HL-60 (cell line): ENCODE results near the gene ERCC2.

Experiments used
- DNase-seq, 2 experiments: peaks; one replicate each; pipeline ENCODE4 v3.0.0-alpha.2; 2010 to 2020; ENCODE audit warnings: low read depth in 1 of 2, low spot score in 1 of 2
- H3K27ac ChIP-seq: fragments of 250-450 bp; sonication (Bioruptor Pico); replicated peaks from 2 replicates; pipeline ENCODE4 v1.5.1; 2020; ENCODE audit warnings: mild to moderate bottlenecking, moderate library complexity
- H3K27me3 ChIP-seq: fragments of 250-450 bp; sonication (Bioruptor Pico); 2 replicates; pipeline ENCODE4 v1.5.1; 2021; ENCODE audit warnings: mild to moderate bottlenecking, moderate library complexity; ENCODE audit not compliant: insufficient read depth, poor library complexity, severe bottlenecking
- H3K4me3 ChIP-seq: replicated peaks from 2 replicates; pipeline ENCODE4 v1.5.1; 2011; ENCODE audit warnings: mild to moderate bottlenecking, control low read depth, low read length; ENCODE audit not compliant: insufficient read depth
- GABPA ChIP-seq: IDR thresholded peaks from 2 replicates; pipeline ENCODE4 v1.6.1; 2012; ENCODE audit warnings: low read depth
- POLR2AphosphoS5 ChIP-seq: IDR thresholded peaks from 2 replicates; pipeline ENCODE4 v1.6.1; 2012; ENCODE audit warnings: low read depth
- SPI1 ChIP-seq: IDR thresholded peaks from 2 replicates; pipeline ENCODE4 v1.6.1; 2012; ENCODE audit warnings: low read depth, mild to moderate bottlenecking, borderline replicate concordance
- TF ChIP-seq, protein P1 (sequence below): IDR thresholded peaks from 2 replicates; pipeline ENCODE4 v1.6.1; 2012; ENCODE audit warnings: low read depth; ENCODE audit not compliant: insufficient replicate concordance
- TF ChIP-seq, protein P2 (sequence below): IDR thresholded peaks from one replicate; pipeline ENCODE4 v1.5.1; 2011; ENCODE audit warnings: low read length, control low read depth, inconsistent platforms; ENCODE audit not compliant: insufficient read depth

Gene ERCC2

DNA sequence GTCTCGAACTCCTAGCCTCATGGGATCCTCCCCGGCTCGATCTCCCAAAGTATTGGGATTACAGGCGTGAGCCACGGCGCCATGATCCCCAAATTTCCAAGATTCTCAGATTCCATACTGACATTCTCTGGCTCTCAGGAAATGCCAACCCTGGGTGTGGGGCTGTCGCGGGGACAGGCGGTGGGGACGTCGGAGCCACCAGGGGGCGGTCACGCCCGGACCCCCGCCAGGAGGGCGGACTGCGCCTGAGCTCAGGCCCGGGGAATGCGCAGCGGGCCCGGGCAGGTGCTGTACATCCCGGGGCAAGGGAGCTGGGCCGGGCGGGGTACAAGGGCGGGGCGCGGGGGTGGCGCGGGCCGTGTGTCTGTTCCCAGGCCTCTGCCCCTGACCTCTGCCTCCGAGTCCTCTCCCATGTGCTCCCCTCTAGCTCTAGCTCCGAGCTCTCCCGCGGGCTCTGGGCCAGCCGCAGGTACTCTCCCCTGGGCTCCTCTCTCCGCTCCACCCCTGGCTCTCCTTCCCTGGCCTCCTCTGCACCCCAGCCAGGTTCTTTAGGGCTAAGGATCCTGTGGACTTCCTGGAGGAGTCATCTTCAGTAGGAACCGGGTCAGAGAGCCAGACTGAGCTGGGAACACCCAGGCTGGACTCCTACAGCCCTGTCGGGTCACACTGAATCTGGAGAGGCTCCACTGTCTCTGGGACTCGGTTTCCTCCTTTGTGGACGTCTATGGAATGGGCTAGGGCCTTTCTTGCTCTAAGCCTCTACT lies 32.1 kb upstream of the ERCC2 start:
- DNase-seq: no peak
- no peak overlapping the region for H3K27ac ChIP-seq
- TF ChIP-seq POLR2AphosphoS5: no peak
- no peak for TF ChIP-seq GABPA
- TF ChIP-seq SPI1: no peak
- TF ChIP-seq, protein P1, sequence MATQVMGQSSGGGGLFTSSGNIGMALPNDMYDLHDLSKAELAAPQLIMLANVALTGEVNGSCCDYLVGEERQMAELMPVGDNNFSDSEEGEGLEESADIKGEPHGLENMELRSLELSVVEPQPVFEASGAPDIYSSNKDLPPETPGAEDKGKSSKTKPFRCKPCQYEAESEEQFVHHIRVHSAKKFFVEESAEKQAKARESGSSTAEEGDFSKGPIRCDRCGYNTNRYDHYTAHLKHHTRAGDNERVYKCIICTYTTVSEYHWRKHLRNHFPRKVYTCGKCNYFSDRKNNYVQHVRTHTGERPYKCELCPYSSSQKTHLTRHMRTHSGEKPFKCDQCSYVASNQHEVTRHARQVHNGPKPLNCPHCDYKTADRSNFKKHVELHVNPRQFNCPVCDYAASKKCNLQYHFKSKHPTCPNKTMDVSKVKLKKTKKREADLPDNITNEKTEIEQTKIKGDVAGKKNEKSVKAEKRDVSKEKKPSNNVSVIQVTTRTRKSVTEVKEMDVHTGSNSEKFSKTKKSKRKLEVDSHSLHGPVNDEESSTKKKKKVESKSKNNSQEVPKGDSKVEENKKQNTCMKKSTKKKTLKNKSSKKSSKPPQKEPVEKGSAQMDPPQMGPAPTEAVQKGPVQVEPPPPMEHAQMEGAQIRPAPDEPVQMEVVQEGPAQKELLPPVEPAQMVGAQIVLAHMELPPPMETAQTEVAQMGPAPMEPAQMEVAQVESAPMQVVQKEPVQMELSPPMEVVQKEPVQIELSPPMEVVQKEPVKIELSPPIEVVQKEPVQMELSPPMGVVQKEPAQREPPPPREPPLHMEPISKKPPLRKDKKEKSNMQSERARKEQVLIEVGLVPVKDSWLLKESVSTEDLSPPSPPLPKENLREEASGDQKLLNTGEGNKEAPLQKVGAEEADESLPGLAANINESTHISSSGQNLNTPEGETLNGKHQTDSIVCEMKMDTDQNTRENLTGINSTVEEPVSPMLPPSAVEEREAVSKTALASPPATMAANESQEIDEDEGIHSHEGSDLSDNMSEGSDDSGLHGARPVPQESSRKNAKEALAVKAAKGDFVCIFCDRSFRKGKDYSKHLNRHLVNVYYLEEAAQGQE: no peak
- TF ChIP-seq, protein P2, sequence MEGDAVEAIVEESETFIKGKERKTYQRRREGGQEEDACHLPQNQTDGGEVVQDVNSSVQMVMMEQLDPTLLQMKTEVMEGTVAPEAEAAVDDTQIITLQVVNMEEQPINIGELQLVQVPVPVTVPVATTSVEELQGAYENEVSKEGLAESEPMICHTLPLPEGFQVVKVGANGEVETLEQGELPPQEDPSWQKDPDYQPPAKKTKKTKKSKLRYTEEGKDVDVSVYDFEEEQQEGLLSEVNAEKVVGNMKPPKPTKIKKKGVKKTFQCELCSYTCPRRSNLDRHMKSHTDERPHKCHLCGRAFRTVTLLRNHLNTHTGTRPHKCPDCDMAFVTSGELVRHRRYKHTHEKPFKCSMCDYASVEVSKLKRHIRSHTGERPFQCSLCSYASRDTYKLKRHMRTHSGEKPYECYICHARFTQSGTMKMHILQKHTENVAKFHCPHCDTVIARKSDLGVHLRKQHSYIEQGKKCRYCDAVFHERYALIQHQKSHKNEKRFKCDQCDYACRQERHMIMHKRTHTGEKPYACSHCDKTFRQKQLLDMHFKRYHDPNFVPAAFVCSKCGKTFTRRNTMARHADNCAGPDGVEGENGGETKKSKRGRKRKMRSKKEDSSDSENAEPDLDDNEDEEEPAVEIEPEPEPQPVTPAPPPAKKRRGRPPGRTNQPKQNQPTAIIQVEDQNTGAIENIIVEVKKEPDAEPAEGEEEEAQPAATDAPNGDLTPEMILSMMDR: no peak
- no peaks in the 10 kb centered on the region for H3K27me3 ChIP-seq
- no peak overlapping the region for H3K4me3 ChIP-seq

DNA sequence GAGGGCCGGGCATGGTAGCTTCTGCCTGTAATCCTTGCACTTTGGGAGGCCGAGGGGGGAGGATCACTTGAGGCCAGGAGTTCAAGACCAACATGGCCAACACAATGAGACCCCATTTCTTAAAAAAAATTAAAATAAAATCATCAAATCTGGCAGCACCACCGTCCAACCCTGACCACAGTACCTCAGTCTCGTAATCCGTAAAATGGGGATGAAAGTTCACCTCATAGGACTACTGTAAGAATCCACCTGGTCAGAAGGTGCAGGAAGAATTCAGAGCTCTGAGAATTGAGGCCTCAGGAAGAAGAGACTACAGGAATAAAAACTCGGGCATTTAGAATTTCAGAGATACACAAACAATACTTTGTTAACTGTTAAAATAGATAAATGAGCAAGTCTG lies 31.4 kb upstream of the ERCC2 start:
- H3K27ac ChIP-seq: no peak overlapping the region
- peaks cover 3% of the 10 kb centered on the region for H3K27me3 ChIP-seq
- no peak for TF ChIP-seq GABPA
- TF ChIP-seq, protein P1: no peak
- TF ChIP-seq, protein P2: no peak
- no peak for TF ChIP-seq POLR2AphosphoS5
- TF ChIP-seq SPI1: no peak
- DNase-seq: no peak
- H3K4me3 ChIP-seq: no peak overlapping the region

DNA sequence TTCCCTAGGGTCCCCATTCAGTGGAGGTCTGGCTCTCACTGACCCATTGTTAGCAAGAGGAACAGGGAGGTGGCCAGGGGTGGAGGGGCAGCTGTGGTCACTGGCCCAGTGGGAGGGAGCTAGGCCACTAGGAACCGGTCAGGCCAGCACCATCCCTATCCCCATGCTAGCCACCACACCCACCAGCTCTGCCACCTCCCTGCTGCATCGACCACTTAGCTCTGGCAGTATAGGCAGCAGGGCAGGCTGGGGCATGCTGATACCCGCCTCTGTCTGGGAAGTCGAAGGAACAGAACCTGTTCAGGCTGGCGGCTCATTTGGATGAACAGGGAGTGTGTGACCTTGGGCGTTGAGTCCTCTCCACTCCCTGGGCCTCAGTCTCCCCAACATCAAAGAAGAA lies 29.8 kb upstream of the ERCC2 start:
- Histone ChIP-seq H3K4me3 (no peak overlapping the region), H3K27me3 (peaks cover 4% of the 10 kb centered on the region), H3K27ac (no peak overlapping the region)
- no peak for TF ChIP-seq POLR2AphosphoS5
- TF ChIP-seq SPI1: no peak
- TF ChIP-seq GABPA: no peak
- TF ChIP-seq, protein P1: no peak
- TF ChIP-seq, protein P2: no peak
- no peak for DNase-seq
